Vagina (tissue), 2 donors: ENCODE measurements around the gene PRKCQ.
"Not testable (repeated sequence)": the region's sequence is repeated elsewhere in the genome, so short reads cannot be mapped to it uniquely, and the experiment has no call there.

Experiments used
- CTCF ChIP-seq, 3 experiments: fragments of 450-650 bp in 2 of 3; fragments of 200-600 bp in 1 of 3; sonication (generic) in 1 of 3; IDR thresholded peaks; one replicate each; pipeline ENCODE4 v1.5.1; 2017 to 2019; ENCODE audit warnings: antibody characterized with exemption in 3 of 3, mild to moderate bottlenecking in 2 of 3, moderate library complexity in 2 of 3
- POLR2A ChIP-seq, 2 donors: fragments of 450-650 bp; IDR thresholded peaks; one replicate each; pipeline ENCODE4 v1.6.1; 2017; ENCODE audit warnings: antibody characterized with exemption in 2 of 2, mild to moderate bottlenecking in 2 of 2, moderate library complexity in 2 of 2
- POLR2AphosphoS5 ChIP-seq, 2 donors: sonication (generic); formaldehyde crosslinking; IDR thresholded peaks; one replicate each; pipeline ENCODE4 v1.9.0; 2017; ENCODE audit warnings: antibody characterized with exemption in 2 of 2, mild to moderate bottlenecking in 2 of 2, low read depth in 1 of 2; ENCODE audit not compliant: insufficient read depth in 1 of 2

DNA sequence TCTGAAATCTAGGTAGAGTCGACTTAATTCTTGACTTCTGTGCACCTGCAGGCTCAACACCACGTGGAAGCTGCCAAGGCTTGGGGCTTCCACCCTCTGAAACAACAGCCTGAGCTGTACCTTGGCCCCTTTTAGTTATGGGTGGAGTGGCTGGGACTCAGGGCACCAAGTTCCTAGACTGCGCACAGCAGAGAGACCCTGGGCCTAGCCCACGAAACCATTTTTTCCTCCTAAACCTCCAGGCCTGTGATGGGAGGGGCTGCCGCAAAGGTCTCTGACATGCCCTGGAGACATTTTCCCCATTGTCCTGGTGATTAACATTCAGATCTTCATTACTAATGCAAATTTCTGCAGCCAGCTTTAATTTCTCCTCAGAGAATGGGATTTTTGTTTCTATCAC lies 199.6 kb downstream of the PRKCQ start:
- not testable (repeated sequence) for TF ChIP-seq CTCF (IDR thresholded peaks at IDR 0.05); POLR2A (IDR thresholded peaks at IDR 0.05); POLR2AphosphoS5 (IDR thresholded peaks at IDR 0.05; ENCODE audit: insufficient read depth in 1 of 2, low read depth in 1 of 2)
